ENCODE data around the gene CPTP.
A peak's percentile ranks its signal among the peaks of the same experiment; 100 is the strongest.

Gene CPTP

GRCh38 chr1:1308756-1309250 lies 15.8 kb upstream of the CPTP start:
- H3K4me3 ChIP-seq (ENCODE audit: low read depth, low read length) = peak overlapping the region; percentile 75
- TF ChIP-seq CTCF (IDR thresholded peaks at IDR 0.05; ENCODE audit: low read depth, low read length) = no peak

GRCh38 chr1:1309251-1310108 lies 15.1 kb upstream of the CPTP start:
- no peak for TF ChIP-seq CTCF (IDR thresholded peaks at IDR 0.05; ENCODE audit: low read depth, low read length)
- peak overlapping the region; percentile 75 for H3K4me3 ChIP-seq (ENCODE audit: low read depth, low read length)

GRCh38 chr1:1310109-1310385 lies 14.6 kb upstream of the CPTP start:
- no peak overlapping the region for H3K4me3 ChIP-seq (ENCODE audit: low read depth, low read length)
- no peak for TF ChIP-seq CTCF (IDR thresholded peaks at IDR 0.05; ENCODE audit: low read depth, low read length)

GRCh38 chr1:1310476-1311053 lies 14.0 kb upstream of the CPTP start:
- no peak overlapping the region for H3K4me3 ChIP-seq (ENCODE audit: low read depth, low read length)
- TF ChIP-seq CTCF (IDR thresholded peaks at IDR 0.05; ENCODE audit: low read depth, low read length) = no peak

- no peak overlapping the region for H3K4me3 ChIP-seq (ENCODE audit: low read depth, low read length)
- no peak for TF ChIP-seq CTCF (IDR thresholded peaks at IDR 0.05; ENCODE audit: low read depth, low read length)
These were observed 13.2 kb upstream of the CPTP start for GRCh38 chr1:1311107-1312104.

GRCh38 chr1:1312450-1313314 lies 11.9 kb upstream of the CPTP start:
- H3K4me3 ChIP-seq (ENCODE audit: low read depth, low read length) = no peak overlapping the region
- TF ChIP-seq CTCF (IDR thresholded peaks at IDR 0.05; ENCODE audit: low read depth, low read length) = no peak

Measured in WI38 (cell line).